Gastroesophageal sphincter (tissue), 3 donors: ENCODE data around the gene CDC45.

Source experiments
- CTCF ChIP-seq, 4 experiments: fragments of 200-600 bp in 2 of 4; fragments of 450-650 bp in 2 of 4; sonication (generic) in 1 of 4; IDR thresholded peaks; one replicate each; pipeline ENCODE4 v1.5.1; 2017 to 2019; ENCODE audit warnings: antibody characterized with exemption in 4 of 4, mild to moderate bottlenecking in 2 of 4, moderate library complexity in 2 of 4
- EP300 ChIP-seq: sonication (generic); formaldehyde crosslinking; IDR thresholded peaks from one replicate; pipeline ENCODE4 v1.6.1; 2017; ENCODE audit warnings: antibody characterized with exemption, mild to moderate bottlenecking
- POLR2AphosphoS5 ChIP-seq: sonication (generic); formaldehyde crosslinking; IDR thresholded peaks from one replicate; pipeline ENCODE4 v1.6.1; 2017; ENCODE audit warnings: antibody characterized with exemption

GRCh38 chr22:19535001-19535400 is 55.3 kb downstream of the CDC45 start:
- TF ChIP-seq CTCF (IDR thresholded peaks at IDR 0.05) (no peak), EP300 (no peak), POLR2AphosphoS5 (no peak)
